H9 (cell line): ENCODE data around the gene KDM4C. TPM values are rescaled to one million over a fixed set of nuclear protein-coding genes. Genes with fewer than 3 reads are reported as not detected.

Experiments used
- DNase-seq: peaks from one replicate; pipeline ENCODE4 v3.0.0-alpha.2; 2017
- H2AFZ ChIP-seq: one replicate; pipeline ENCODE4 v1.6.1; 2013; ENCODE audit warnings: mild to moderate bottlenecking, low read length, control low read depth, moderate library complexity
- H2AK5ac ChIP-seq: 2 replicates; pipeline ENCODE4 v1.6.1; 2013; ENCODE audit warnings: low read length, control low read depth, mixed read lengths; ENCODE audit not compliant: insufficient read length
- H2BK120ac ChIP-seq: one replicate; pipeline ENCODE4 v1.6.1; 2013; ENCODE audit warnings: low read depth, mild to moderate bottlenecking, low read length, control low read depth, inconsistent platforms; ENCODE audit not compliant: poor library complexity, severe bottlenecking
- H2BK12ac ChIP-seq: 2 replicates; pipeline ENCODE4 v1.6.1; 2013; ENCODE audit warnings: low read length, control low read depth, mixed read lengths, low read depth; ENCODE audit not compliant: insufficient read length
- H2BK15ac ChIP-seq: 2 replicates; pipeline ENCODE4 v1.6.1; 2013; ENCODE audit warnings: low read depth, low read length, control low read depth
- H2BK20ac ChIP-seq: one replicate; pipeline ENCODE4 v1.6.1; 2013; ENCODE audit warnings: low read depth, mild to moderate bottlenecking, low read length, control low read depth, inconsistent platforms; ENCODE audit not compliant: poor library complexity, severe bottlenecking
- H2BK5ac ChIP-seq: 2 replicates; pipeline ENCODE4 v1.6.1; 2013; ENCODE audit warnings: low read length, control low read depth, mixed read lengths; ENCODE audit not compliant: insufficient read length
- H3K14ac ChIP-seq: 2 replicates; pipeline ENCODE4 v1.6.1; 2013; ENCODE audit warnings: low read length, control low read depth; ENCODE audit not compliant: insufficient read depth
- H3K18ac ChIP-seq: 2 replicates; pipeline ENCODE4 v1.6.1; 2013; ENCODE audit warnings: low read depth, mild to moderate bottlenecking, mixed read lengths, low read length, control low read depth; ENCODE audit not compliant: insufficient read length
- H3K23ac ChIP-seq: 2 replicates; pipeline ENCODE4 v1.6.1; 2013; ENCODE audit warnings: low read length, control low read depth, mixed read lengths, low read depth; ENCODE audit not compliant: insufficient read length
- H3K23me2 ChIP-seq: 2 replicates; pipeline ENCODE4 v1.6.1; 2013; ENCODE audit warnings: low read depth, mild to moderate bottlenecking, mixed read lengths, low read length, control low read depth; ENCODE audit not compliant: insufficient read length, poor library complexity, severe bottlenecking
- H3K27ac ChIP-seq: 2 replicates; pipeline ENCODE4 v1.5.1; 2013; ENCODE audit warnings: low read length, control low read depth, mixed read lengths, low read depth; ENCODE audit not compliant: insufficient read length
- H3K27me3 ChIP-seq: 2 replicates; pipeline ENCODE4 v1.6.1; 2013; ENCODE audit warnings: low read length, control low read depth, inconsistent platforms; ENCODE audit not compliant: insufficient read depth
- H3K4ac ChIP-seq: 2 replicates; pipeline ENCODE4 v1.6.1; 2013; ENCODE audit warnings: low read depth, mild to moderate bottlenecking, control low read depth, inconsistent platforms, low read length, moderate library complexity
- H3K4me1 ChIP-seq: 2 replicates; pipeline ENCODE4 v1.6.1; 2013; ENCODE audit warnings: low read length, control low read depth, inconsistent platforms; ENCODE audit not compliant: insufficient read depth
- H3K4me2 ChIP-seq: 2 replicates; pipeline ENCODE4 v1.6.1; 2013; ENCODE audit warnings: low read length, control low read depth, mixed read lengths; ENCODE audit not compliant: insufficient read length, insufficient read depth
- H3K56ac ChIP-seq: 2 replicates; pipeline ENCODE4 v1.6.1; 2013; ENCODE audit warnings: low read depth, mild to moderate bottlenecking, mixed read lengths, low read length, control low read depth; ENCODE audit not compliant: insufficient read length
- H3K79me1 ChIP-seq: 2 replicates; pipeline ENCODE4 v1.6.1; 2013; ENCODE audit warnings: low read depth, mild to moderate bottlenecking, moderate library complexity, low read length, control low read depth, inconsistent platforms; ENCODE audit not compliant: insufficient read depth, poor library complexity, severe bottlenecking
- H3K79me2 ChIP-seq: 2 replicates; pipeline ENCODE4 v1.6.1; 2013; ENCODE audit warnings: low read length, control low read depth, inconsistent platforms; ENCODE audit not compliant: insufficient read depth
- H3K9ac ChIP-seq: 2 replicates; pipeline ENCODE4 v1.6.1; 2013; ENCODE audit warnings: low read length, control low read depth, mixed read lengths; ENCODE audit not compliant: insufficient read length; ENCODE audit errors: extremely low read depth
- H3K9me3 ChIP-seq: one replicate; pipeline ENCODE4 v1.6.1; 2013; ENCODE audit warnings: low read depth, low read length, inconsistent platforms; ENCODE audit not compliant: control insufficient read depth
- H3T11ph ChIP-seq: one replicate; pipeline ENCODE4 v1.6.1; 2013; ENCODE audit warnings: mild to moderate bottlenecking, low read length, control low read depth, inconsistent platforms
- H4K20me1 ChIP-seq: one replicate; pipeline ENCODE4 v1.6.1; 2013; ENCODE audit not compliant: control insufficient read depth, insufficient read length, insufficient read depth
- H4K5ac ChIP-seq: 2 replicates; pipeline ENCODE4 v1.6.1; 2013; ENCODE audit warnings: low read depth, mild to moderate bottlenecking, mixed read lengths, low read length, control low read depth; ENCODE audit not compliant: insufficient read length
- H4K8ac ChIP-seq: replicated peaks from 2 replicates; pipeline ENCODE4 v1.6.1; 2013; ENCODE audit warnings: low read length, control low read depth, mixed read lengths, low read depth; ENCODE audit not compliant: insufficient read length
- H4K91ac ChIP-seq: 2 replicates; pipeline ENCODE4 v1.6.1; 2013; ENCODE audit warnings: low read depth, mild to moderate bottlenecking, moderate library complexity, mixed read lengths, low read length, control low read depth; ENCODE audit not compliant: insufficient read length
- H3K27ac Mint-ChIP-seq, 3 experiments: 2 replicates in 2 of 3; 3 replicates in 1 of 3; pipeline ENCODE4 v1.8.0; 2020 to 2021; ENCODE audit warnings: mixed read lengths in 3 of 3, mild to moderate bottlenecking in 1 of 3, moderate library complexity in 1 of 3
- H3K27me3 Mint-ChIP-seq: 2 replicates; pipeline ENCODE4 v1.8.0; 2021; ENCODE audit warnings: low read depth, mild to moderate bottlenecking, moderate library complexity, mixed read lengths
- H3K36me3 Mint-ChIP-seq, 3 experiments: 2 replicates in 2 of 3; 3 replicates in 1 of 3; pipeline ENCODE4 v1.8.0; 2020 to 2021; ENCODE audit warnings: low read depth in 3 of 3, mixed read lengths in 3 of 3; ENCODE audit not compliant: insufficient read depth in 1 of 3
- H3K4me1 Mint-ChIP-seq, 2 experiments: 2 replicates each; pipeline ENCODE4 v1.8.0; 2020; ENCODE audit warnings: mixed read lengths in 2 of 2
- H3K4me3 Mint-ChIP-seq, 2 experiments: 2 replicates in 1 of 2; 3 replicates in 1 of 2; pipeline ENCODE4 v1.8.0; 2020 to 2021; ENCODE audit warnings: mild to moderate bottlenecking in 2 of 2, mixed read lengths in 2 of 2, moderate library complexity in 1 of 2
- H3K9me3 Mint-ChIP-seq, 2 experiments: 2 replicates in 1 of 2; 3 replicates in 1 of 2; pipeline ENCODE4 v1.8.0; 2020; ENCODE audit warnings: mild to moderate bottlenecking in 2 of 2, mixed read lengths in 2 of 2, moderate library complexity in 1 of 2
- CTCF ChIP-seq: fragments of 200-600 bp; sonication (generic); conservative IDR thresholded peaks from 3 replicates; pipeline ENCODE4 v1.8.0; 2021; ENCODE audit warnings: antibody characterized with exemption, mild to moderate bottlenecking
- WGBS: extraction: QIAGEN DNeasy Blood & Tissue Kit; methylation state at CpG from one replicate; pipeline ENCODE4 v1.1.7; 2013; ENCODE audit warnings: missing lambda C conversion rate, low lambda C conversion rate, mixed read lengths; ENCODE audit not compliant: insufficient read length; ENCODE audit errors: extremely low coverage; 5-methylcytosine and 5-hydroxymethylcytosine counted together
- total RNA-seq: library from RNA; stranded (reverse); gene quantifications from 2 replicates; pipeline ENCODE4 v1.2.1, GENCODE V29; 2021

KDM4C gene
- total RNA-seq, 1 experiment from 2014 or later = 24.0 TPM

- Histone ChIP-seq H3T11ph (no peak overlapping the region), H4K8ac (no peak overlapping the region), H3K14ac (no peak overlapping the region), H3K4me1 (no peaks in the 10 kb centered on the region; the same call in 1 of the 2 replicates), H3K4ac (no peak overlapping the region), H2BK20ac (no peak overlapping the region), H2AK5ac (no peak overlapping the region), H3K56ac (no peak overlapping the region), H3K23me2 (no peaks in the 10 kb centered on the region), H2BK12ac (no peak overlapping the region), H3K27ac (no peak overlapping the region), H2BK120ac (no peak overlapping the region), H4K5ac (no peak overlapping the region), H2BK5ac (no peak overlapping the region), H3K23ac (no peak overlapping the region), H2AFZ (no peak overlapping the region), H3K9me3 (no peaks in the 10 kb centered on the region), H3K27me3 (no peaks in the 10 kb centered on the region), H3K18ac (no peak overlapping the region), H4K20me1 (no peaks in the 10 kb centered on the region), H3K4me2 (no peak overlapping the region), H2BK15ac (no peak overlapping the region), H3K9ac (no peak overlapping the region), H3K79me2 (no peaks in the 10 kb centered on the region), H3K79me1 (no peaks in the 10 kb centered on the region), H4K91ac (no peak overlapping the region)
- H3K27ac Mint-ChIP-seq = no peak overlapping the region
- no peak for DNase-seq
- H3K9me3 Mint-ChIP-seq = peaks cover 13 to 21% of the 10 kb centered on the region in 2 experiments
- peaks cover 9 to 14% of the 10 kb centered on the region in 2 experiments for H3K4me1 Mint-ChIP-seq
- no peak overlapping the region for H3K4me3 Mint-ChIP-seq
- no peak for TF ChIP-seq CTCF
- no peaks in the 10 kb centered on the region for H3K27me3 Mint-ChIP-seq
- WGBS = no CpG with 5 or more reads among the region's 1 CpG
- H3K36me3 Mint-ChIP-seq = peaks cover 17 to 22% (median 17%) of the 10 kb centered on the region in 3 experiments
Observed at GRCh38 chr9:6864102-6864501, 106.3 kb downstream of the KDM4C start.
